ENCODE results near the gene IGSF21. TPM values are rescaled to one million over a fixed set of nuclear protein-coding genes. Genes with fewer than 3 reads are reported as not detected.

IGSF21 gene
- total RNA-seq, 1 donor: not detected

- no peak for DNase-seq (ENCODE audit: low read depth)
- H3K4me3 ChIP-seq (ENCODE audit: low read depth, low read length): no peak overlapping the region
- no peak for TF ChIP-seq CTCF (IDR thresholded peaks at IDR 0.05; ENCODE audit: insufficient read depth, low read length)
Observed at GRCh38 chr1:18300376-18300775, 192.8 kb downstream of the IGSF21 start.

- no peak overlapping the region for H3K4me3 ChIP-seq (ENCODE audit: low read depth, low read length)
- TF ChIP-seq CTCF (IDR thresholded peaks at IDR 0.05; ENCODE audit: insufficient read depth, low read length): no peak
- no peak for DNase-seq (ENCODE audit: low read depth)
Observed at GRCh38 chr1:18302788-18303413, 195.3 kb downstream of the IGSF21 start.

GRCh38 chr1:18304151-18304869 lies 196.7 kb downstream of the IGSF21 start:
- TF ChIP-seq CTCF (IDR thresholded peaks at IDR 0.05; ENCODE audit: insufficient read depth, low read length): no peak
- no peak overlapping the region for H3K4me3 ChIP-seq (ENCODE audit: low read depth, low read length)

GRCh38 chr1:18305182-18305795 lies 197.7 kb downstream of the IGSF21 start:
- no peak for TF ChIP-seq CTCF (IDR thresholded peaks at IDR 0.05; ENCODE audit: insufficient read depth, low read length)
- no peak for DNase-seq (ENCODE audit: low read depth)

More at GRCh38 chr1:18304151-18304869, 196.7 kb downstream of the IGSF21 start:
- no peak for DNase-seq (ENCODE audit: low read depth)

GRCh38 chr1:18307329-18307898 lies 199.8 kb downstream of the IGSF21 start:
- TF ChIP-seq CTCF (IDR thresholded peaks at IDR 0.05; ENCODE audit: insufficient read depth, low read length): no peak
- no peak for DNase-seq (ENCODE audit: low read depth)
- H3K4me3 ChIP-seq (ENCODE audit: low read depth, low read length): no peak overlapping the region

More at GRCh38 chr1:18305182-18305795, 197.7 kb downstream of the IGSF21 start:
- no peak overlapping the region for H3K4me3 ChIP-seq (ENCODE audit: low read depth, low read length)

- TF ChIP-seq CTCF (IDR thresholded peaks at IDR 0.05; ENCODE audit: insufficient read depth, low read length): no peak
- H3K4me3 ChIP-seq (ENCODE audit: low read depth, low read length): no peak overlapping the region
- DNase-seq (ENCODE audit: low read depth): no peak
Observed at GRCh38 chr1:18309552-18310155, 202.1 kb downstream of the IGSF21 start.

All from fibroblast of the aortic adventitia (primary cell).